IPS DF 6.9 (cell line): Measurements from ENCODE around the gene PUS3.

Experiments
- DNase-seq: peaks from one replicate; pipeline ENCODE4 v3.0.0-alpha.2; 2013; ENCODE audit warnings: low read depth, low spot score
- H3K27ac ChIP-seq: one replicate; pipeline ENCODE4 v1.5.1; 2013; ENCODE audit warnings: low read length, control low read depth
- H3K27me3 ChIP-seq: 2 replicates; pipeline ENCODE4 v1.6.1; 2013; ENCODE audit warnings: mild to moderate bottlenecking, low read length; ENCODE audit not compliant: control insufficient read depth, insufficient read depth
- H3K36me3 ChIP-seq: 2 replicates; pipeline ENCODE4 v1.6.1; 2013; ENCODE audit warnings: low read length; ENCODE audit not compliant: control insufficient read depth, insufficient read depth
- H3K4me1 ChIP-seq: 2 replicates; pipeline ENCODE4 v1.6.1; 2013; ENCODE audit warnings: low read length; ENCODE audit not compliant: control insufficient read depth, insufficient read depth
- H3K4me3 ChIP-seq: 2 replicates; pipeline ENCODE4 v1.5.1; 2013; ENCODE audit warnings: mild to moderate bottlenecking, low read length
- H3K9me3 ChIP-seq: 2 replicates; pipeline ENCODE4 v1.6.1; 2013; ENCODE audit warnings: low read length, inconsistent platforms; ENCODE audit not compliant: control insufficient read depth, insufficient read depth
- WGBS: extraction: QIAGEN DNeasy Blood & Tissue Kit; methylation state at CpG from one replicate; pipeline ENCODE4 v1.1.7; 2013; ENCODE audit warnings: mixed read lengths, missing lambda C conversion rate; ENCODE audit not compliant: insufficient read length, insufficient coverage; 5-methylcytosine and 5-hydroxymethylcytosine counted together

Gene PUS3

DNA sequence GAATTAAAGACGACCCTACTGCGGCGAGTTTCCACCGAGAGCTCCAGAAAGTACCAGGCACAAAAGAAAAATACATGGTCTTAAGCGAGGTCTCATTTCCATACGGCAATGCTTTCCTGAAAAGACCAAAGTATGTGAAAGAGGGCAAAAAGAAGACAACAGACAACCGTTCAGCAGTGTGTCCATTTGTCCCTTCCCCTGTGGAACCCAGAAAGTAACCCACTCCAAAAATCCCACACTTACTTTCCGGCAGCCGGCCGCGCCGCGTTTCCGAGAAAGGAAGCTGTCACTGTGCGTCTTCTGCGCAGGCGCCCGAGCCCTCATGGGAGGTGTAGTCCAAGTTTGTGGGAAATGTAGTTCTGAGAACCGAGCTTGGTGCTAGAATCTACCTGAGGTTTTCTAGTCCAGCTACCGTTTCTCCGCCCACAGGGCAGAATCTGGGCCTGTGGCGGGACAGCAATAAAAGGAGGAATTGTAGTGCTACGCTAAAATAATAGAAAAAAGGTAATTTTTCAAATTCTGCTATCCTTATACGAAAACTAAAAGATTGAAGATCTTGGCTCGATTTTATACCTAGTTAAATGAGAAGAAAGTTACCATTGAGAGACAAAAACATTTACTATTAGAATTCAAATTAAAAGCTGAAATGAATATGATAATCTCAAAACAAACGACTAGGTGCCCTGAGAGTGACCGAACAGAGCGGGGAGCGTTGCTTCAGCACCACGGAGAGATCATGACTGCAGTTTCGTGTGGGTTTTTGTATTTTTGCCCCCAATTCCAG lies at the start of gene PUS3:
Gene PUS3 (minus strand): TSS at position 280 of the 784 bp plus-strand sequence. CDS start 6,922 bp downstream, outside the sequence.
- no peaks in the 10 kb centered on the region; the same call in 1 of the 2 replicates for H3K36me3 ChIP-seq
- H3K4me1 ChIP-seq, result no peaks in the 10 kb centered on the region
- DNase-seq, result no peak
- no peaks in the 10 kb centered on the region for H3K9me3 ChIP-seq
- WGBS, result no CpG with 5 or more reads among the region's 31 CpGs
- no peak within 1 kb of the TSS for H3K27ac ChIP-seq
- H3K27me3 ChIP-seq, result peaks cover 8% of the 10 kb centered on the region; the same call in 1 of the 2 replicates
- peak within 1 kb of the TSS; percentile 78; the same call in 1 of the 2 replicates for H3K4me3 ChIP-seq

DNA sequence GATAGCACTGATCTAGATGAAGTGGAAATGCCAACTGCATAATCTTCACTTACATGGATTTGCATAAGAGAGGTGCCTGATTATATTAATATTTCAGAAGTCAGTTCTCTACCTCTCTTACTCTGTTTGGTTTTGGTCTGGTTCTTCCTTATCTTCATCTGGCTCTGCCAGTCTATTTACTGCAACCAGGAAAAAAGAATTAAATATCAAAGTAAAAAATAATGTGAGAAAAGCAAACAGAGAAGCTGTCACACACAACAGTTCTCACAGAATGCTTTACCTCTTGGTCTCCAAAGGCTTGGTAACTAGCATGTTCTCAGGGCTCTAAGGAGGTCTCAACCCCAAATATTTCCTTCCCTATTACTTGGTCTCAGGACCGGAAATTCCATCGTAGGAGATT lies 49.6 kb upstream of the PUS3 start:
- H3K4me1 ChIP-seq, result no peaks in the 10 kb centered on the region
- no peaks in the 10 kb centered on the region for H3K27me3 ChIP-seq

GRCh38 chr11:125951731-125952130 lies 48.7 kb upstream of the PUS3 start:
- no peaks in the 10 kb centered on the region for H3K4me1 ChIP-seq
- H3K4me3 ChIP-seq, result no peak overlapping the region
- no peaks in the 10 kb centered on the region for H3K36me3 ChIP-seq
- no peaks in the 10 kb centered on the region for H3K27me3 ChIP-seq
- DNase-seq, result no peak
- H3K9me3 ChIP-seq, result no peaks in the 10 kb centered on the region
- H3K27ac ChIP-seq, result no peak overlapping the region
- no CpG with 5 or more reads among the region's 11 CpGs for WGBS

More for the DNA sequence above, 49.6 kb upstream of the PUS3 start:
- no peaks in the 10 kb centered on the region for H3K9me3 ChIP-seq
- DNase-seq, result no peak
- WGBS, result no CpG with 5 or more reads among the region's 2 CpGs
- no peak overlapping the region for H3K27ac ChIP-seq
- no peak overlapping the region for H3K4me3 ChIP-seq
- no peaks in the 10 kb centered on the region for H3K36me3 ChIP-seq

- DNase-seq, result no peak
- H3K4me1 ChIP-seq, result no peaks in the 10 kb centered on the region
- no peak overlapping the region for H3K4me3 ChIP-seq
- no peaks in the 10 kb centered on the region for H3K27me3 ChIP-seq
- H3K36me3 ChIP-seq, result no peaks in the 10 kb centered on the region
- no peak overlapping the region for H3K27ac ChIP-seq
- no peaks in the 10 kb centered on the region for H3K9me3 ChIP-seq
- WGBS, result no CpG with 5 or more reads among the region's 15 CpGs
Measured at GRCh38 chr11:125950696-125951651, 48.0 kb upstream of the PUS3 start.

GRCh38 chr11:125950178-125950490 lies 47.1 kb upstream of the PUS3 start:
- Histone ChIP-seq H3K4me3 (no peak overlapping the region), H3K9me3 (no peaks in the 10 kb centered on the region), H3K4me1 (no peaks in the 10 kb centered on the region), H3K36me3 (no peaks in the 10 kb centered on the region), H3K27me3 (no peaks in the 10 kb centered on the region), H3K27ac (no peak overlapping the region)
- no peak for DNase-seq
- WGBS, result no CpG with 5 or more reads among the region's 11 CpGs

DNA sequence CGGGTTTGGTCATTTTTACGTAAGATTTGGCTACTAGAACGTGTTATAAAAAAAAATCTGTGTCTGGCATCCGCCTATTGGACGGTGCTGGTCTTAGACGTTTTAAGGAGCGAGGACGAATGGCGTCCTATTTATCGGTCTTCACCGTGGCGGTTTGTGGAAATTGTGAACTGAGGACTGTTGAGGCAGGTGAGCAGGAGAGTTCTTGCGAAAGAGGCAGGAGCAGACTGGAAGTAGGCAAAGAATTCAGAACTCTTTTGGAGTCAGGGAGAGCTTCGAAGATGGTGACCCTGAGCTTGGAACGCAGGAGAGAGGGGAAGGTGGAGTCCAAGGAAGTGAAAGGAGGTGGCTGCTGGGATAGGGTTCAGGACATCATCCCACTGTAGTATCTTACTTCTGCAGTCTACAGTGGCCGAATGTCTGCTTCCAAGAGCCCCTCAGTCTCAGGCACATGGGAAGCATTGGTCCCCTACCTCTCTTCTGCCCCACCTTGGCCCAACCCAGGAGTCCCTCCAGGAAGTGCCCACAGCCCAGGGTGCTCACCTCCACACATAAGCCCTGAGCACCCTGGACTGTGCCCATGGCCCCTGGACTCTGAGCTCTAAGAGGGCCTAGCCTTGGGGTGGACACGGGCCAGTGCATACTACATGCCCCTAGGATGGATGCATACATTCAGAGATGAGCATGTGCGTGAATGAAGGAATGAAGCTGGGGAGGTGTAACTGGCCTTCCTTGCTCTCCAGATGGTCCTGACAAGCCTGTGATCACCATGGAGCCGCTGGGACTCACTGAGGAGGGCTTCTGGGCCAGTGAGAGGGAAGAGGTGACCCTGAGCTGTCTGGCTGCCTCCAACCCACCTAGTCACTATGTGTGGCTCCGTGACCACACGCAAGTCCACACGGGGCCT lies 46.5 kb upstream of the PUS3 start:
- Histone ChIP-seq H3K36me3 (no peaks in the 10 kb centered on the region), H3K4me3 (no peak overlapping the region), H3K27ac (no peak overlapping the region), H3K9me3 (no peaks in the 10 kb centered on the region), H3K27me3 (no peaks in the 10 kb centered on the region), H3K4me1 (no peaks in the 10 kb centered on the region)
- no peak for DNase-seq
- no CpG with 5 or more reads among the region's 22 CpGs for WGBS

DNA sequence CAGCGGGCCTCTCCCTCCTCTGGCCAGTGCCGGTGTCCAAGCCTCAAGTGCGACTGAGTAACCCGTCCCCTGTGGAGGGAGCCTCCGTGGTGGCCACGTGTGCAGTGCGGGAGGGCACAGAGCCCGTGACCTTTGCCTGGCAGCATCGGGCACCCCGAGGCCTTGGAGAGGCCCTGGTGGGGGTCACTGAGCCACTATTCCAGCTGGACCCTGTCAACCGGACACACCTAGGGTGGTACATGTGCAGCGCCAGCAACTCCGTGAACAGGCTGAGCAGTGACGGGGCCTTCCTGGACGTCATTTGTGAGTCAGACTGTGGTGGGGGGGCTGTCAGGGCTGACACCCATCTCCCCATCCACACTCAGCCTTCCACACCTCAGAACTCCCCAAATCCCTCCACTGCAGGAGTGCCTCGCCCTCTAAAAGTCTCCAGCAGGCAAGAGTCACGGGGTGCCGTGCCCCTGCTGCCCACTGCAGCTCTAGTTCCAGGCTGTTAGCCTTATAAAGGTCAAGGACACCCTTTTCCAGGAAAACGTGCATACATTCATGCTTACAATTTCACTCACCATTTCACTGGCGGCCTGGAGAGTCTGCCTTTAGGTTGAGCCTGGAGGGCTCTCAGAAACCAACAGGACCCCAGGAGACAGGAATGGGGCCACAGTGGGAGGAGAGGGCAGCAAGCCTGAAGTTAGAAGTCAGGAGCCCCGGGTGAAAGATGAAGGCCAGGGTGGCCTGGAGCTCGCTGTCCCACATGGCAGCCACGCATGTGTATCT lies 45.5 kb upstream of the PUS3 start:
- no peak for DNase-seq
- Histone ChIP-seq H3K9me3 (no peaks in the 10 kb centered on the region), H3K27ac (no peak overlapping the region), H3K4me3 (no peak overlapping the region), H3K27me3 (no peaks in the 10 kb centered on the region), H3K4me1 (no peaks in the 10 kb centered on the region), H3K36me3 (no peaks in the 10 kb centered on the region)
- no CpG with 5 or more reads among the region's 23 CpGs for WGBS

- DNase-seq, result no peak
- H3K4me3 ChIP-seq, result no peak overlapping the region
- no CpG with 5 or more reads among the region's 24 CpGs for WGBS
- H3K27me3 ChIP-seq, result no peaks in the 10 kb centered on the region
- H3K27ac ChIP-seq, result no peak overlapping the region
- H3K9me3 ChIP-seq, result no peaks in the 10 kb centered on the region
- H3K36me3 ChIP-seq, result no peaks in the 10 kb centered on the region
- H3K4me1 ChIP-seq, result no peaks in the 10 kb centered on the region
Measured at GRCh38 chr11:125947419-125948277, 44.6 kb upstream of the PUS3 start.
